CD8-positive, alpha-beta memory T cell (primary cell): ENCODE results near the gene CDH26. TPM values are rescaled to one million over a fixed set of nuclear protein-coding genes. Genes with fewer than 3 reads are reported as not detected.

Source experiments
- CTCF ChIA-PET: fragments of 350-600 bp; sonication (Branson Sonifier 250); formaldehyde crosslinking; loops from one replicate; lab custom pipeline; 2021; ENCODE audit warnings: antibody characterized with exemption; lab: Charles Lee
- POLR2A ChIA-PET: fragments of 350-600 bp; sonication (Branson Sonifier 250); formaldehyde crosslinking; loops from one replicate; lab custom pipeline; 2021; ENCODE audit warnings: antibody characterized with exemption; lab: Charles Lee
- DNase-seq, 5 donors: peaks; one replicate each; pipeline versions ENCODE4 v3.0.0 to v3.0.0-alpha.2; 2020 to 2022; ENCODE audit warnings: mixed read lengths in 1 of 5
- H3K27ac ChIP-seq: one replicate; pipeline ENCODE4 v1.7.0; 2013; ENCODE audit warnings: low read depth, mild to moderate bottlenecking, low read length, moderate library complexity
- H3K27me3 ChIP-seq: 2 replicates; pipeline ENCODE4 v1.7.0; 2013; ENCODE audit warnings: low read length, mild to moderate bottlenecking; ENCODE audit not compliant: insufficient read depth, poor library complexity, severe bottlenecking
- H3K36me3 ChIP-seq: 2 replicates; pipeline ENCODE4 v1.7.0; 2013; ENCODE audit warnings: mild to moderate bottlenecking, low read length, moderate library complexity; ENCODE audit not compliant: insufficient read depth
- H3K4me1 ChIP-seq: 2 replicates; pipeline ENCODE4 v1.7.0; 2013; ENCODE audit warnings: mild to moderate bottlenecking, low read length, moderate library complexity; ENCODE audit not compliant: insufficient read depth
- H3K4me3 ChIP-seq: 2 replicates; pipeline ENCODE4 v1.7.0; 2013; ENCODE audit warnings: mild to moderate bottlenecking, low read length
- H3K9me3 ChIP-seq: 2 replicates; pipeline ENCODE4 v1.7.0; 2013; ENCODE audit warnings: mild to moderate bottlenecking, low read length
- H3K27ac Mint-ChIP-seq, 8 donors: one replicate each; pipeline ENCODE4 v1.8.0; 2020 to 2021; ENCODE audit warnings: mixed read lengths in 8 of 8, mild to moderate bottlenecking in 6 of 8, inconsistent platforms in 3 of 8, moderate library complexity in 3 of 8
- H3K27me3 Mint-ChIP-seq, 2 donors: one replicate each; pipeline ENCODE4 v1.8.0; 2020 to 2021; ENCODE audit warnings: mixed read lengths in 2 of 2, mild to moderate bottlenecking in 1 of 2, moderate library complexity in 1 of 2
- H3K36me3 Mint-ChIP-seq, 3 donors: one replicate each; pipeline ENCODE4 v1.8.0; 2020 to 2021; ENCODE audit warnings: mixed read lengths in 3 of 3, inconsistent platforms in 1 of 3, mild to moderate bottlenecking in 1 of 3
- H3K4me1 Mint-ChIP-seq, 3 donors: one replicate each; pipeline ENCODE4 v1.8.0; 2020 to 2021; ENCODE audit warnings: mixed read lengths in 3 of 3, inconsistent platforms in 1 of 3, mild to moderate bottlenecking in 1 of 3
- H3K4me3 Mint-ChIP-seq, 7 donors: one replicate each; pipeline ENCODE4 v1.8.0; 2020 to 2021; ENCODE audit warnings: mixed read lengths in 7 of 7, mild to moderate bottlenecking in 6 of 7, moderate library complexity in 4 of 7, inconsistent platforms in 2 of 7
- H3K9me3 Mint-ChIP-seq, 5 donors: one replicate each; pipeline ENCODE4 v1.8.0; 2020 to 2022; ENCODE audit warnings: mixed read lengths in 5 of 5, mild to moderate bottlenecking in 3 of 5, moderate library complexity in 2 of 5, inconsistent platforms in 1 of 5
- polyA plus RNA-seq: library from polyadenylated mRNA; unstranded; fragments of 300-500 nt; fragmentation: Illumina TruSeq; gene quantifications from one replicate; pipeline ENCODE4 v1.2.3, GENCODE V29; 2021
- total RNA-seq, 2 experiments: library from RNA; stranded (reverse); gene quantifications; one replicate each; pipeline ENCODE4 v1.2.3, GENCODE V29; 2021

CDH26 gene
- total and polyA plus RNA-seq, 3 experiments from 2014 or later, result 0.63 to 0.91 TPM; not detected in 1

DNA sequence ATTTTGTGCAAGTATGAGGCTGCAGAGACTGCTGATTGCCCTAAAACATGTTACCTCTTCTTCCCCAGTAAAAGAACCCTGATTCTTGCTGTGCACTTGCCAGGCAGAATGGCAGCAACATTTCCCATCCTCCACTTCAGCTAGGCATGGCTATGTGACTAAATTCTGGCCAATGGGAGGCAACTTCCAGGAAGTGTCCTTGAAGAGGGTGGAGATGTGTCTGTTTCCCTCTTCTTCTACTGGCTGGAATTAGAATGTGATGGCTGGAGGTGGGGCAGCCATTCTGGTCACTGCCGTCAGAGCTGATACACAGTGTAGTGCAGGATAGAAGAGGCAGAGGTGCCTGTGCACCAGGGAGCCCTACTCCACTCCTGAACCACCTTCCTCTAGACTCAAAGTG, 64.6 kb downstream of the CDH26 start:
- Histone ChIP-seq H3K4me1 (no peaks in the 10 kb centered on the region), H3K4me3 (no peak overlapping the region), H3K27ac (no peak overlapping the region), H3K9me3 (no peaks in the 10 kb centered on the region), H3K27me3 (no peaks in the 10 kb centered on the region), H3K36me3 (no peaks in the 10 kb centered on the region)
- H3K27ac Mint-ChIP-seq, result no peak overlapping the region
- POLR2A ChIA-PET, result no interaction called here
- CTCF ChIA-PET, result no interaction called here
- peaks cover 0 to 12% of the 10 kb centered on the region in 2 donors for H3K27me3 Mint-ChIP-seq
- H3K36me3 Mint-ChIP-seq, result peaks cover 4 to 32% (median 6%) of the 10 kb centered on the region in 3 donors
- peaks cover 4 to 14% (median 10%) of the 10 kb centered on the region in 5 donors for H3K9me3 Mint-ChIP-seq
- no peak for DNase-seq
- H3K4me3 Mint-ChIP-seq, result no peak overlapping the region
- H3K4me1 Mint-ChIP-seq, result peaks cover 0 to 7% (median 0%) of the 10 kb centered on the region in 3 donors

DNA sequence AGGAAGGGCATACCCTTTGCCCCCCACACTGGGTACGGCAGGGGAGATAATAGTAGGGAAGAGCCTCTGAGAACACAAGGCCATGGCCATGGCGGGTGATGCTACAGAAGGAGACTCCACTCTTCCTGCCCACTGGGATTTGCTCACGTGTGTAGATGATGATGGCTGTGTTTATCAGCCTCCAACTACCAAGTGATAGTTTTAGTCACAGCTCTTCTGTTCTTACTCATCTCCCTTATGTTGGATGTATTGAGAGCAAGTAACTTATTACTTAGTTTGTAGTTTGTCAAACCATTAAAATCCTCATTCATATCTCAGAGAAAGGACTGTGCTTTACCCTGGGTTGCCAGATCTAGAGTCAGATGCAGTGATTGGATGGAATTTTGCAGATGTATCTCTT, 66.0 kb downstream of the CDH26 start:
- no peak overlapping the region for H3K27ac Mint-ChIP-seq

DNA sequence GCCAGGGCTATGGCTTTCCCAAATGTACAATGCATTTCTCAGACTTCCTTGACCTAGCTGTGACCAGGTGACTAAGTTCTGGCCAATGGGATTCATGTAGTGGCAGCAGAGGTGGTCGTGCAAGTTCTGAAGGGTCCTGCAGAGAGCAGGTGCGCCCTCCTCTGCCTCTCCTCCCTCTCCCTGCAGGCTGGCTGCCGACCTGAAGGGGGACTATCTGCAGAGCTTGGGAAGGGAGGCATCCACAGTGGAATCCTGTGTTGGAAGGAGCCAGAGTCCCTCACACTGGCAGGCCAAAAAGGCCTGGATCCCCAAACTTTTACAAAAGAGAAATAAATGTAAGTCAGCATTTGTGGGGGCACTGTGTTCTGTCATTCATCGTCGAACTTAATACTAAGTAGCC, 66.6 kb downstream of the CDH26 start:
- ChIA-PET POLR2A (no interaction called here), CTCF (no interaction called here)

More for the DNA sequence above, 66.0 kb downstream of the CDH26 start:
- ChIA-PET CTCF (no interaction called here), POLR2A (no interaction called here)
- peaks cover 2 to 18% (median 5%) of the 10 kb centered on the region in 3 donors for H3K36me3 Mint-ChIP-seq
- Histone ChIP-seq H3K4me3 (no peak overlapping the region), H3K4me1 (no peaks in the 10 kb centered on the region), H3K9me3 (no peaks in the 10 kb centered on the region), H3K36me3 (no peaks in the 10 kb centered on the region), H3K27ac (no peak overlapping the region), H3K27me3 (no peaks in the 10 kb centered on the region)
- no peaks in the 10 kb centered on the region for H3K4me1 Mint-ChIP-seq
- peaks cover 0 to 8% of the 10 kb centered on the region in 2 donors for H3K27me3 Mint-ChIP-seq
- peaks cover 2 to 6% (median 4%) of the 10 kb centered on the region in 5 donors for H3K9me3 Mint-ChIP-seq
- DNase-seq, result no peak
- H3K4me3 Mint-ChIP-seq, result no peak overlapping the region

DNA sequence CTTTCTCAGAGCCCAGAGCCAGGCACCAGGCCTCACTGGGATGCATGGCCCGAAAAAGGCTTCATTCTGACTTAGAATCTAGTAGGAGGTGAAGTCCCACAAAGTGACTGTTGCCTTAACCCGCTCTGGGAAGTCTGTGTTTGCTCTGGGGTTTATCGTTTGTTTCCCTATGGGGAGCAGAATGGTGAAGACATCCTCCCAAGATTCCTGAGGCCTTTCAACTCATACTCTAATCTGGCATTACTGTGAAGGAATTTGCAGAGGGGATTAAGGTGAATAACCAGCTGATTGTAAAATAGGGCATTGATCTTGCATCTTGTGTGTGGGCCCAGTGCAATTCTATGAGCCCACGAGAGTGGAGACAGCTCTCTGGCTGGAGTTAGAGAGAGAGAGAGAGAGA, 67.8 kb downstream of the CDH26 start:
- H3K4me1 Mint-ChIP-seq, result no peaks in the 10 kb centered on the region
- CTCF ChIA-PET, result no interaction called here
- H3K36me3 ChIP-seq, result no peaks in the 10 kb centered on the region
- H3K4me3 ChIP-seq, result no peak overlapping the region
- H3K27me3 Mint-ChIP-seq, result peaks cover 3 to 10% of the 10 kb centered on the region in 2 donors
- H3K36me3 Mint-ChIP-seq, result peaks cover 0 to 16% (median 5%) of the 10 kb centered on the region in 3 donors
- no peaks in the 10 kb centered on the region for H3K4me1 ChIP-seq
- no peaks in the 10 kb centered on the region for H3K9me3 ChIP-seq
- H3K27ac ChIP-seq, result no peak overlapping the region
- peaks cover 0 to 7% (median 0%) of the 10 kb centered on the region in 5 donors for H3K9me3 Mint-ChIP-seq
- no peak overlapping the region for H3K4me3 Mint-ChIP-seq
- H3K27me3 ChIP-seq, result no peaks in the 10 kb centered on the region
- DNase-seq, result no peak
- no peak overlapping the region for H3K27ac Mint-ChIP-seq
- POLR2A ChIA-PET, result no interaction called here

More for the DNA sequence above, 66.6 kb downstream of the CDH26 start:
- Mint-ChIP-seq H3K27me3 (peaks cover 3 to 8% of the 10 kb centered on the region in 2 donors), H3K4me1 (no peaks in the 10 kb centered on the region), H3K36me3 (peaks cover 0 to 13% (median 5%) of the 10 kb centered on the region in 3 donors), H3K4me3 (no peak overlapping the region), H3K9me3 (peaks cover 0 to 7% (median 0%) of the 10 kb centered on the region in 5 donors), H3K27ac (no peak overlapping the region)
- no peaks in the 10 kb centered on the region for H3K4me1 ChIP-seq
- H3K27me3 ChIP-seq, result no peaks in the 10 kb centered on the region
- no peaks in the 10 kb centered on the region for H3K9me3 ChIP-seq
- DNase-seq, result no peak
- no peak overlapping the region for H3K4me3 ChIP-seq
- no peaks in the 10 kb centered on the region for H3K36me3 ChIP-seq
- H3K27ac ChIP-seq, result no peak overlapping the region

DNA sequence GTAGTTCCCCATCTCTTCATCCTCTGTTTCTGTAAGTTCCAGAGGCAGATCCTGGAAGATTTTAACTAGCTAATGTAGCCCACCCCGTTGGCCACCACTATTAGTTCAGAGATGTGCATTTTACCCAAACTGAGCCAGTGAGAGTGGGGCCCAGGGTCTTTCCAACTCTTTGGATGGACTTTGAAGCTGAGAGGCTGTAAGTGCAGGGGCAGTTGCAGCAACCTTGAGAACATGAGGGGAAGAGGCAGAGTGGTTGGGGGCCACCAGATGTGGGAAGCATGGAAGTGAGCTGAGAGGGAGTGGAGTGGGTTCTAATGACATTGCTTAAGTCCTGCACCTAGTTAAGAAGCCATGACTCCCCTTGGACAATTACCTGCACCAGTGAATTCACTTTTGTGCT, 72.2 kb downstream of the CDH26 start:
- H3K27me3 Mint-ChIP-seq, result peaks cover 3 to 10% of the 10 kb centered on the region in 2 donors
- no peak overlapping the region for H3K27ac Mint-ChIP-seq
- no peaks in the 10 kb centered on the region for H3K4me1 Mint-ChIP-seq
- no peaks in the 10 kb centered on the region for H3K27me3 ChIP-seq
- H3K9me3 Mint-ChIP-seq, result peaks cover 0 to 10% (median 0%) of the 10 kb centered on the region in 5 donors
- no peak overlapping the region for H3K27ac ChIP-seq
- H3K4me3 ChIP-seq, result no peak overlapping the region
- no peaks in the 10 kb centered on the region for H3K9me3 ChIP-seq
- ChIA-PET CTCF (no interaction called here), POLR2A (no interaction called here)
- no peaks in the 10 kb centered on the region for H3K36me3 ChIP-seq
- no peaks in the 10 kb centered on the region for H3K4me1 ChIP-seq
- no peak for DNase-seq
- no peak overlapping the region for H3K4me3 Mint-ChIP-seq
- peaks cover 0 to 21% (median 5%) of the 10 kb centered on the region in 3 donors for H3K36me3 Mint-ChIP-seq

DNA sequence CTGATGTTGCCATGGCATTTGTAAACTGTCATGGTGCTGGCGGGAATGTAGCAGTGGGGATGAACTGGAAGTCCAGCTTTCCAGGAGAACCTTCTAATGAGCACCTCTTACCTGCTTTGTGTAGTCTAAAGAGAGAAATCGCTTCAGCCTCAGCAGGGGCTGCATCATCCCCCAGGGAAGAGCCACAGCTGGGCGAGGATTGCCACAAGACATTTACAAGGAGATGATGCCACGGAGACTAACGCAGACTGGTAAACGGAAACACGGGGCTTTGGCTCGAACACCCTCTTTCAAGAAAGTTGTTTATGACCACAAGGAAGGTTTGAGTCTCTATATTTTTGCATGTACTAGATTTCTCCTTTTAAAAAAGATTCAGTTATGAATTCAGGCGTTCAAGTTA, 72.9 kb downstream of the CDH26 start:
- DNase-seq, result no peak
- Histone ChIP-seq H3K27ac (no peak overlapping the region), H3K9me3 (no peaks in the 10 kb centered on the region), H3K4me3 (no peak overlapping the region), H3K36me3 (no peaks in the 10 kb centered on the region), H3K27me3 (no peaks in the 10 kb centered on the region), H3K4me1 (no peaks in the 10 kb centered on the region)
- Mint-ChIP-seq H3K4me1 (no peaks in the 10 kb centered on the region), H3K27ac (no peak overlapping the region), H3K36me3 (peaks cover 0 to 24% (median 5%) of the 10 kb centered on the region in 3 donors), H3K4me3 (no peak overlapping the region), H3K9me3 (peaks cover 0 to 10% (median 0%) of the 10 kb centered on the region in 5 donors), H3K27me3 (peaks cover 3 to 10% of the 10 kb centered on the region in 2 donors)
- ChIA-PET POLR2A (no interaction called here), CTCF (no interaction called here)

DNA sequence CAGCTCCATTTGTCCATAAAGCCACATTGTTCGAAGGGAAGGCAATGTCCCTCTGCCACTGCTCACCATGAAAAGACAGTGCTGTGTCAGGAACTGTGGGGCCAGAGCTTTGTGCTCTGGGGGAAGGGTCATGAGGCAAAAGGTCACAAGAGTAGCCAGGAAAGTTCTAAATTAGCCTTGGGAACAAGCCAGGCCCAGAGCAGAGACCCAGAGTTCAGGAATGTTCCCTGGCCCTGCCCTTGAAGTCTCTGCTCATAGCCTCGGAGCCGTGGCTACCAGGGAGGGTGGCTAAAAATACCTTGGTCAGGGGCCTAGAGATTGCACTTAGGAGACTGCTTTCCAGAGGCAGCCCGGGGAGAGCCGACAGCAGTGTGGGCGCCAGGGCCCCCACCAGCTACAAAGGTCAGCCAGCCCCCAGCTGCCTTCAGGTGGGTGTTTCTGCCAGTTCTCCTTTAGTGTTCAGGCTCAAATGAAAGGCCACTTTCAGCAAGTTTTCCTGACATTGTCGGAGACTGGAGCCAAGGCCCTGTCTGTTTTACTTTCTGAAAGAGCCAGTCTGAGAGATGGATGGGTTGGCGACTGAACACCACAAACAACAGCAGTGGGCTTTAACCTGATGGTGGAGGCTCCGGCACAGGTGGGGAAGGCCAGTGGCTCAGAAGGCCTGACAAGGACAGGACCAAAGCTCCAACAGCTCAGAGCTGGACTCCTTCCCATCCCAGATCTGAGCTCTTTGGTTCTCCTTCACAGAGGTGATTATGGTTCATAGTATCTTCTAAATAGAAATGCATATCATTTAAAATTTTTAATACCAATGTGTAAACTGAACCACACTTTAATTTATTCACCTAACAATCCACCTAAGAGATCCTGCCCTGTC, 76.2 kb downstream of the CDH26 start:
- H3K4me1 Mint-ChIP-seq, result no peaks in the 10 kb centered on the region
- no peak overlapping the region for H3K4me3 ChIP-seq
- H3K9me3 ChIP-seq, result no peaks in the 10 kb centered on the region
- H3K4me3 Mint-ChIP-seq, result no peak overlapping the region
- CTCF ChIA-PET, result no interaction called here
- H3K9me3 Mint-ChIP-seq, result peaks cover 0 to 6% (median 2%) of the 10 kb centered on the region in 5 donors
- no peaks in the 10 kb centered on the region for H3K36me3 ChIP-seq
- no peaks in the 10 kb centered on the region for H3K27me3 ChIP-seq
- peaks cover 5 to 7% of the 10 kb centered on the region in 2 donors for H3K27me3 Mint-ChIP-seq
- peaks cover 0 to 25% (median 0%) of the 10 kb centered on the region in 3 donors for H3K36me3 Mint-ChIP-seq
- no peaks in the 10 kb centered on the region for H3K4me1 ChIP-seq
- no peak overlapping the region for H3K27ac ChIP-seq
- POLR2A ChIA-PET, result no interaction called here
- no peak overlapping the region for H3K27ac Mint-ChIP-seq
- no peak for DNase-seq

DNA sequence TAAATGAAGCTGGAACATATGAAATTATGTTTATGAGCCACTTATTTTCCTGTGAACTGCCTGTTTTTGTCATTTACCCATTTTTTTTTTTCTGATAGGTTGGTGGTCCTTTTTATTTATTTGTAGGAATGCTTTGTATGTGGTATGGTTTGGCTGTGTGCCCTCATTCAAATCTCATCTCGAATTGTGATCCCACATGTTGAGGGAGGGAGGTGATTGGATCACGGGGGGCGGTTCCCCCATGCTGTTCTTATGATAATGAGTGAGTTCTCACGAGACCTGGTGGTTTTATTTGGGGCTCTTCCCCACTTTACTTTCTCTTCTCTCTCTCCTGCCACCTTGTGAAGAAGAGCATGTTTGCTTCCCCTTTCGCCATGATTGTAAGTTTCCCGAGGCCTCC, 77.3 kb downstream of the CDH26 start:
- Mint-ChIP-seq H3K27me3 (peaks cover 6 to 10% of the 10 kb centered on the region in 2 donors), H3K4me1 (no peaks in the 10 kb centered on the region), H3K27ac (no peak overlapping the region), H3K9me3 (peaks cover 0 to 4% (median 2%) of the 10 kb centered on the region in 5 donors), H3K4me3 (no peak overlapping the region), H3K36me3 (peaks cover 0 to 23% (median 0%) of the 10 kb centered on the region in 3 donors)
- Histone ChIP-seq H3K4me1 (no peaks in the 10 kb centered on the region), H3K27me3 (no peaks in the 10 kb centered on the region), H3K9me3 (no peaks in the 10 kb centered on the region), H3K4me3 (no peak overlapping the region), H3K36me3 (no peaks in the 10 kb centered on the region), H3K27ac (no peak overlapping the region)
- ChIA-PET POLR2A (no interaction called here), CTCF (no interaction called here)
- DNase-seq, result no peak
